ENCODE data around the gene ARID3B.

- TF ChIP-seq CTCF (IDR thresholded peaks at IDR 0.05; ENCODE audit: borderline replicate concordance, extremely low read depth, low read length, poor library complexity, severe bottlenecking), result no peak
- no peak for TF ChIP-seq EZH2 (IDR thresholded peaks at IDR 0.05; ENCODE audit: borderline replicate concordance, low read depth, low read length, severe bottlenecking)
Measured at GRCh38 chr15:74568594-74568993, 27.6 kb downstream of the ARID3B start.

Measured in DND-41 (cell line).